GDM1 (cell line): Measurements from ENCODE around the gene MACIR.

ENCODE experiments used
- DNase-seq: peaks from one replicate; lab custom pipeline; 2025; lab: John Stamatoyannopoulos, UW

The MACIR gene

GRCh38 chr5:103291606-103292005, 33.0 kb downstream of the MACIR start:
- no peak for DNase-seq

- no peak for DNase-seq
Measured at GRCh38 chr5:103293099-103293498, 34.5 kb downstream of the MACIR start.

- DNase-seq = no peak
Measured at GRCh38 chr5:103293719-103294118, 35.2 kb downstream of the MACIR start.

- DNase-seq = no peak
Measured at GRCh38 chr5:103294906-103295305, 36.3 kb downstream of the MACIR start.

GRCh38 chr5:103295424-103295823, 36.9 kb downstream of the MACIR start:
- DNase-seq = no peak

- no peak for DNase-seq
Measured at GRCh38 chr5:103295871-103296270, 37.3 kb downstream of the MACIR start.

GRCh38 chr5:103298117-103298516, 39.6 kb downstream of the MACIR start:
- no peak for DNase-seq

GRCh38 chr5:103298607-103299188, 40.1 kb downstream of the MACIR start:
- DNase-seq = no peak

GRCh38 chr5:103305809-103306208, 47.2 kb downstream of the MACIR start:
- no peak for DNase-seq

- DNase-seq = no peak
Measured at GRCh38 chr5:103307470-103307869, 48.9 kb downstream of the MACIR start.

GRCh38 chr5:103308774-103309173, 50.2 kb downstream of the MACIR start:
- DNase-seq = no peak

GRCh38 chr5:103313056-103313455, 54.5 kb downstream of the MACIR start:
- DNase-seq = no peak

GRCh38 chr5:103315455-103315854, 56.9 kb downstream of the MACIR start:
- no peak for DNase-seq

GRCh38 chr5:103327451-103327850, 68.9 kb downstream of the MACIR start:
- no peak for DNase-seq

GRCh38 chr5:103327893-103328292, 69.3 kb downstream of the MACIR start:
- DNase-seq = no peak
